GM20431 (cell line): ENCODE measurements around the gene MRPS2.

Source experiments
- in situ Hi-C: fragments of 300-500 bp; cut with MseI, MboI; formaldehyde crosslinking; loops from one replicate; pipeline ENCODE4 v1.15.0; 2020; ENCODE audit warnings: low sequenced_read_pairs; ENCODE audit not compliant: unreplicated experiment

The MRPS2 gene

DNA sequence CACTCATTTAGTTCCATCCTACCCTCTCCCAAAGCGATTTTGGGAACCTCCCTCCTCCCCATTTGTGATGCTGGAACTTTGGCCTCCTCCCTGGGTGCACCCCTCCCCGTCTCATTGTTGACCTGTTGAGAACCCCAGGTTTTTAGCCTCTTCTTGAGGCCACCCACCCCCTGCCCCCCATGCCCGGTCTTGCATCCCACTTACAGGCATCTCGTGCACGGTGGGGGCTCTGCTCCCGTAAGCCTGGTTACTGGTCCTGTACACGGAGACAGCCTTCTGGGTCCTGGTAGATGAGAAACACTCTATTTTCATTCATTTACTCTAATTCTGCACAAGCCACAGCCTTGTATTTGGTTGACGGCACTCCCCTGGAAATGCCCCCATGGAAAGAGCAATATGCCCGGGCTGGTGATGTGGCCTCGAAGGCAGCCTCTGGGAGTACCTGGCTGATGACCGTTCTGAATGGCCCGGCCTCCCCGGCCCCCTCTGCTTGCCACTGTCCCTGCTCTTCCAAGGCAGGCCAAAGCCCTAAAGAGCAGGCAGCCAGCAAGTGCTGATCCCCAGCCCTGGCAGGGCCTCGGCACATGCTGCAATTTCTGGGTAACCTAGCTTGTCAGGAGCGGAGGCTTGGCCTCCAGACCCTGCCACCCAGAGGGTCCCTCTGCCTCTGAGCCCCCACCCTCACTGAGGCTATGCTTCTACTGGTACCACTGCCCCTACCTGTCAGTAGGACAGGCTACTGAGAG is 1.9 kb upstream of the MRPS2 start:
- in situ Hi-C loops, result no loop called here

DNA sequence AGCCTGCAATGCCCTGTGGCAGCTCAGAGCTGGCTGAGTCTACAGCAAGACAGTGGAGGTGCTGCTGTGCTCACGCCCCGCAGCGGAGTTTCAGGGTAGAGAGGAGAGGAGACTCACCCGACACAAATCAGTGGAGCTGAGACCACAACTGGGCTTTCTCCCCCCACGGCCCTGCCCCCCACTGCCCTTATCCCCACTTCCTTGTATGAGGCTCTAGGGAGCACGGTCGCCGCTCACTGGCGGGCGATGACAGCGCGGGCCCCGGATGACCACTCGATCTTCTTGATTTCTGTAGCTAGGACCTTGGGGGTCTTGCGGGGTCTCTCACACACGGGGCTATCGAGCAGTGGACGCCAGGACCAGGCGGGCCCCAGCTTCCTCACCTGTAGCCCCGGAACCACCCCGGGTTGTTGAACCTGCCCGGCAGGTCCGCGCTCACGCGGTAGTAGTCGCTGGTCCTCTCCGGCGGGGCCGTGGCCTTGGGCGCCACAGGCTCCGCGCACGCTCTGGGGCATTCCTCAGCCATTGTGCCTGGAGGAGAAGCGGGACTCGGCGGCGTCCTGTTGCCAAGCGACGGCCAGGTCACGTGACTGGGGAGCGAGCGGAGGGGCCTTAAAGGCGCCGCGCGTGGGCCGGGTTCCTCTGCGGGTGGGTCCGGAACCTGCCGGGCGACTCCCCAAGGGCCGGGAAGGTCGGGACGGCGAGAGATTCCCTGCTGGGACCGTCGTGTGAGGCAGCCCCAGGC is 984 bp upstream of the MRPS2 start:
- in situ Hi-C loops, result no loop called here

DNA sequence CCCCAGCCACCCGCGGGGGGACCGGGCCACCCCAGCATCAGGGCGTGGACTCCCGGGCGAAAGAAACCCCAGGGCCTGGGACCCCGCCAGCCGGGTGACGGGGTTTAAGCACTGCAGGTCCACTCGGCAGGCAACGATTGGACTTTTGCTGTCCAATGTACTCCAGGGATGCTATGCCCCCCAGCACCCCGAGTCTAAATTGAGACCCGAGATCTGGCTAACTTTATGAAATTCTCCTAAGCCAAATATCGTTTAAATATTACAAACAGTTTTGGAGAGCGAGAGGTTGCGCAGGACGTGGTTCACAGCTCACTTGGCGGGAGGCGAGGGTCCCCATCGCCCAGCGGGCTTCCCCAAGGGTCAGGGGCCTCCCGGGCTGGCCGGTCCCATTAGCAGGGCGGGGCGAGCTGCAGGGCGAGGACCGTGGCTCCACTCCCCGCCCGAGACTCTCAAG is 384 bp upstream of the MRPS2 start:
- in situ Hi-C loops, result no loop called here

DNA sequence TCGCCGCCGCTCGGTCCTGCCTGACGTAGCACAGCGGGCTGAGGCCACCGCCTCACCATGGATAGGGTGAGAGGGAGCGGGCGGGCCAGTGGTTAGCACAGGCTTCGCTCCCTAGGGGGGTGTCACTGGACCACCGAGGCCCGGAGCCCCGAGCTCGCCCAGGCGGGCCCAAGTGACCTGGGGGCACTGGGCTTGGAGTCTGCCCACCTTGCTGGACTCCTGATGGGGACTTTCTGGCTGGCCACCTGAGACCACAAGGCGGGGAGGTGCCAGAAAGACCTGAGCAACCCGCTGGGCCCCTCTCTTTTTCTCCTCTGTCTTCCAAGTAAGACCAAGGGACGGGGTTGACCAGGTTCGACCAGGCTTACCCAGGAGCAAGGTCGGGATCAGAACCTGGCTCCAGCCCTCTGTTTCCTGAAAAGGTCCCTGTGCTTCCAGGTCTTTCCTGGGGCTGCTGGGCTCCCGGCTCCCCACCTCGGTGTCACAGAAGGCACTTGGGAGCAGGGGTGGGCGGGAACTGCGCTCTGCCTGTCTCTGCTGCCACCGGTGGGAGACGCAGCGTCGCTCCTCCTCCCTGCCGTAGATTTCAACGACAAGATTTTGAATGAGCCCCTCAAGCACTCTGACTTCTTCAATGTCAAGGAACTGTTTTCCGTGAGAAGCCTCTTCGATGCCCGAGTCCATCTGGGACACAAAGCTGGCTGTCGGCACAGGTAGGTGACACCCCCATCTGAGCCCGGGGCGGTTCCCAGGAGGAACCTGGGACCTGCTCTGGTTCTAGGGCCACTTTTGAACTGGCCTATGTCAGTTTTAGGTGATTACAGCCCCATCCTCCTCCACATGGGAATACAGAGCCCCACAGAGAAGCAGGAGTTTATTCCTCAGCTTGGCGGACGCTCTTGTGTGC is 1.0 kb downstream of the MRPS2 start:
- in situ Hi-C loops, result no loop called here

DNA sequence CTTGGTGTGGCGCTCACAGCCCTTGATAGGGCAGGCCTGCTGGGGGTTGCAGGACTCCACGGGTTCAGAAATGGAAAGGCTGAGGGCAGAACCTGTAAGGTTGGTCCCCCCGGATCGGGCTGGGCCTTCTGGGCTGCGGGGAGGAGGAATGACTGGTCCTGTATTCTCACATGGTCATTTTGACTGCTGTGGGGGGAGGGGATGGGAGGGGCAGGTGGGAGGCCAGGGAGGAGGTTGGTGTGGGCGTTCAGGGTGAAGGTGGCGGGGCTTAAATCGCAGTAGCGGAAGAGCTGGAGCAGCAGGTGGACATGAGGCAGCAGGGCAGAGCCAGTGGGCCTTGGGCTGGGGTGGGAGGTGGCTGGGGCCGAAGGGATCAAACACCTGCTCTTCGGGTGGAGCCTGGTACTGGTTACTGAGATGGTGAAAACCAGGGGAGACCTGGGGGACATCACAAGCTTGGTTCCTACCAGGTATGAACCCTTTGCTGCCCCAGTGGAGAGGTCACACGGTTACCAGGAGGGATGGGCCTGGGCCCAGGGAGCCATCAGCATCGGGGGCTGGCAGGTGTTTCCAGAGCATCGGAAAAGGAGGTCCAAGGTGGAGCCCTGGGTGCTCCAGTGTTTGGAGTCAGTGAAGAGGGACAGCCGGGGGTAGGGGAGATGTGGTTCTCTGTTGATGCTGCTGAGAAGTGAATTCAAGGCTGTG is 1.8 kb downstream of the MRPS2 start:
- in situ Hi-C loops, result no loop called here

DNA sequence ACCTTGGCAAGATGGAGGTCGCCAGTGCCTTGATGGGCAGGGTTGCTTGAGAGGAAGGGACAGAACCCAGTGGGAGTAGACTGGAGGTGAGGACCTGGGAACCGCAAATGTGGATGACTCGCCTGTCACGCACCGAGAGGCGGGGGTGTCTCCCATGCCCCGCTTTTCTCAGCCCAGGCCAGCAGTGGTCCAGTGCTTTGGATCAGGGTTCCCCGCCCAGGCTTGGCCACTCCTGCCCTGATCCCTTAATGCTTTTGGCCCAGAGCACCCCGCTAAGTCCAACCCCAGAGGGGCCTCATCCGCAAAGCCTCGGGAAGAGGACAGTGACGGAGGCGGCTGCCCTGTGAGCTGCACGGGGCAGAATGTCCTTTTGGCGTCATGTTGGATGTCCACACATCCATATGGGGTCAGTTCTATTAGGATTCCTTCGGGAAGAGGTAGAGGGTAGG is 2.4 kb downstream of the MRPS2 start:
- in situ Hi-C loops, result no loop called here

DNA sequence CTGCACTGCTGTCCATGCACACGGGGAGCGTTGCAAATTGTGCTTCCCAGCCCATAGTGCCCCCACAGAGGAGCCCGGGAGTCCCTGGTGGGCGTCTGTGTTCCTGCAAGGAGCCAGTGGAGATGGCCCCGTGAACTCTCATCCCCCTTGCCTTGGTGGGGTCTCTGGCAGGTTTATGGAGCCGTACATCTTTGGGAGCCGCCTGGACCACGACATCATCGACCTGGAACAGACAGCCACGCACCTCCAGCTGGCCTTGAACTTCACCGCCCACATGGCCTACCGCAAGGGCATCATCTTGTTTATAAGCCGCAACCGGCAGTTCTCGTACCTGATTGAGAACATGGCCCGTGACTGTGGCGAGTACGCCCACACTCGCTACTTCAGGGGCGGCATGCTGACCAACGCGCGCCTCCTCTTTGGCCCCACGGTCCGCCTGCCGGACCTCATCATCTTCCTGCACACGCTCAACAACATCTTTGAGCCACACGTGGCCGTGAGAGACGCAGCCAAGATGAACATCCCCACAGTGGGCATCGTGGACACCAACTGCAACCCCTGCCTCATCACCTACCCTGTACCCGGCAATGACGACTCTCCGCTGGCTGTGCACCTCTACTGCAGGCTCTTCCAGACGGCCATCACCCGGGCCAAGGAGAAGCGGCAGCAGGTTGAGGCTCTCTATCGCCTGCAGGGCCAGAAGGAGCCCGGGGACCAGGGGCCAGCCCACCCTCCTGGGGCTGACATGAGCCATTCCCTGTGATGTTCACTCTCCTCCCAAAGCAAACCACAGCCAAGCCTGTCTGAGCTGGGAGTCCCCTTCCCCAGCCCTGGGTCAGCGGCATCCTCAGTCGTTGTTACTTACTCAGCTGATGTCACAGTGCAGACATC is 3.1 kb downstream of the MRPS2 start:
- in situ Hi-C loops, result no loop called here

DNA sequence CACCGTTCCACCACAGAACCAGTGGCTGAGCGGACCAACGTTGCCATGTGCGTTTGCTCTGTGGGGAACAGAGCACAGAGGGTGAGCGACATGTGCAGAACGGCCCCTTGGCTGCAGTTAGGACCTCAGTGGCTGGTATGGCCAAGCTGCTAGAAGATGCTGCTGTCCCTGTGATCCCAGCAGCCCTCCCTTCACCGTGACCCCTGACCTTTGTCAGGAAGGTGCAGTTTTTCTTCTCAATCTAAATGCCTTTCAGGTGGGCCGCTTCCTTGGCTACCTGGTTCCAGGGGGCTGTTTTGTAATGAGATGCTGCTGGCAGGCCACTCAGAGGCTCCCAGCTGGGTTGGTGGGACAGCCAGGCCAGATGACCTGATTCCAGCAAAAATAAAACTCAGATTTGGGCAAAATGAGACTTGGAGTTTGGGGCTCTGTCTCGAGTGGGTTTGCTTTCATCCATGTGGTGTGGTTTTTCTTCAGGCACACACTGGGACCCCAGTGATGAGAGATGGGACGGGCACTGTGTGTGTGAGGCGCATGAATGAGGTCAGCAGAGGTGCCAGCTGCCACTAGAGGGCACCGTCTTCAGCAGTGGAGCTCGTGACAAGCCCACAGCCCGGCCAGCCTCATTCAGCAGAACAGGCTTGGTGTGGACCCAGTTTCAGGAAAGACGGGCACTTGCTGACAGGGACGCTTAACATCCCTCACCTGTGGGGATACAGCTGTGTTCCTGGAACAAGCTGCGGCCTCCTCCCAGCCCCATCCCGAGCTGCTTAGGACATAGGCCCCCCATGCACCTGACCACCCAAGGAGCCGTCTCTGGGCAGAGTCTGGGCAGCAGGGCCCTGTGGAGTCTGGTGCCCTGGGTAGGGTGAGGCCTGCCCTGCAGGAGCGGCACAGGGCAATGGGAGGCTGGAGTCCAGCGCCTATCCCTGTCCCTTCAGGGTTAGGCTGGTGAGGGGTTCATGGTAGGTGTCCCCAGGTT is 4.1 kb downstream of the MRPS2 start:
- in situ Hi-C loops, result no loop called here

DNA sequence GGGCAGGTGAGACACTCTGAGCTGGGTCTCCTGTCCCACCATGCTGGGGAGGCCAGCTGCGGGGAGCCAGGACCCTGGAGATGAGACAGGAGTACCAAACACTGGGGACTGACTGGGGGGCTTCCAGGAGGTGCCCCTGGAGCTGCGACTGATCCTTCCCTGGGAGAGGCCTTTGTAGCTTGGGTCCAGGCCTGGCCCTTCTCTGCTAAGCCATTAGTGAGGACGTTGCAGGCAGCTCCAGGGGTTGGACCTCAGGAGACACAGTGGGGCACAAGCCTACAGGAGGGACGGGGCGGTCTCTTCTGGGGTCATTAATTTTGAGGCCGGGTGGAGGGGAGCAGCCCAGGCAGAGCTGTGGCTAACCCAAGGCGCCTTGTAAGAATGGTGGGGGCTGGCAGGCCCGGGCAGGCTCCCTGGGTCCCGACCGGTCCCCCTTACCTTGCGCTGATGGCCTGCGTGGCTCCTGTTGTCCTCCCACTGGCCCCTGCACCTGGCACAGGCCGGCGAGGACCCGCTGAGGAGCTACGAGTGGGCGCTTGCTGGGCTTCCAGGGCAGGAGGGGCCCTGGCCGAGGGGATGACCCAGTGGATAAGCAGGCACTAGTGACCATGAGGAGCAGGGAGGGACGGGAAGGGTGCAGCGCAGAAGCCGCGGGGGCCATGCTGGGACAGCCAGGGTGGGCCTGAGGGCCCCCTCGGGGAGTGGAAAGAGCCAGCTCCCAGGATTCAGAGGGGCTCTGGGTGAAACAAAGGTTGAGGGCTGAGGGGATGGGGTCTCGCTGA is 5.1 kb downstream of the MRPS2 start:
- in situ Hi-C loops, result no loop called here

DNA sequence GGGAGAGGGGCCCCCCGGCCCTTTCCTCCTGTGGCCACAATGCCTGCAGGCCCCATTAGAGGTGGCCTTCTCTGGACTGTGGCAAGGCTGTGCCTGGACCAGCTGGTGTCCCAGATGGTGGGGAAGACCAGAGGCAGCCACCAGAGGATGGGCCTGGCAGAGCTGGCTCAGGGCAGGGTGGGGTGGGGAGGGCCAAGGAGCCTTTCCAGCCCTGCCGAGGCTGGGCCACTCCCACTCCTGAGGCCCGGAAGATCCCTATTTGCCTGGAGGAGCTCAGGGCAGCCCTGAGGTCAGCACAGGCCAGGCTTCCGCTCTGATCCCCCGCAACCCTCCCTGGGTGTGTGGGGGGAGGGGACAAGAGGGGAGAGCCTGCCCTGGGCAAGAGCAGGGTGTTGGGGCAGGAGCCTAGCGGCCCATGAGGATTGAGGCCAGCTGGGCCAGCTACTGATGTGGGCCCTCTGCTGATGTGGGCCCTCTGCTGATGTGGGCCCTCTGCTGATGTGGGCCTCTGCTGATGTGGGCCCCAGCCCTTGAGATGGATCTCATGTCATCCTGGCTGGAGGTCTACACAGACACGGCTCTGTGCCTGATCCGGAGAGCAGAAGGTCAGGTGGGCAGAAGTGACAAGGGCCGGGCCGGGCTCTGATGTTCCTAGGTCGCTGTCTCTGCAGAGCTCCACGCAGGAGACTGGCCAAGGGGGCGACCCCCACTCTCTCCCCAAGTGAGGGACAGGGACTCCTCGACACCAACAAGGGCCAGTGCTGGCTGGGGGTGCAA is 6.0 kb downstream of the MRPS2 start:
- in situ Hi-C loops, result no loop called here

DNA sequence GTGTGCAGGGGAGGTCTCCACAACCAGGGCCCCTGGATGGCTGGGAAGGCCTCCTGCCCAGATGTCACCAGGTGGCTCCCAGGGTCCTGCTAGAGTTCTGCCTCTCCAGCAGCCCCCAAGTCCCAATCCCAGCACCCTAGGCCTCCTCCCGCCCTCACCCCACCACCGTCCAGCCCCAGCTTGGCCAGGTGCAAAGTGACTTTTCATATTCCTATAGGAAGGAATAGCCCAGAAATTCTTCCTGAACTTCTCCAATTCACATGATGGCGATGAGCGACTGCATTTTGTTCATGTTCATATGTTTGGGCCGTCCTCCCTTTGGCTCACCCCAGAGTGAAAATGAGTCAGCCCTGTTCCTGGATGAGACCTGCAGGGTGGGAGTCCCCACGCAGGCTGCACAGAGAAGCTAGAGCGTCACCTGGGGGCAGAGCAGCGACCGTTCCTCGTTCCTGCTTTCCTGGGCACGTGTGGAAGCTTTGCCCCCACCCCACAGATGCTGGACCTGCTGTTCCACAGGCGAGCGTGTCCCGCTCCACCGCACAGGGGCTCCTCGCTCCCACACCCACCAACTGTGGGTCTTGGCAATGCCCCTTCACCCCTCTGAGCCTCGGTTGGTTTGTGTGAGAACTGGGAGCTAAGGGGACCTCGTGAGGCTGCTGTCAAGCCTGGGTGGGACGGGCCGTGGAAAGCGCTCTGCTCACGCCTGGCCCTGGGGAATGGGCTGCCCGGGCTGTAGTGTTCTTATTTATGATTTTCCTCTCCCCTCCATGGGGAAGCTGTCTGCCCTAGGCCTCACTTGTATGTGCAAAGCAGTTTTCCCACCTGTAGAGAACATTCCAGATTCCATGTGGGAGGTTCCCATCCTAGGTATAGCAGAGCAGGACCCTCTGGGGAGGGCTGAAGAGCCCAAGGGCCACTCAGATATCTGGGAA is 6.9 kb downstream of the MRPS2 start:
- in situ Hi-C loops, result no loop called here

DNA sequence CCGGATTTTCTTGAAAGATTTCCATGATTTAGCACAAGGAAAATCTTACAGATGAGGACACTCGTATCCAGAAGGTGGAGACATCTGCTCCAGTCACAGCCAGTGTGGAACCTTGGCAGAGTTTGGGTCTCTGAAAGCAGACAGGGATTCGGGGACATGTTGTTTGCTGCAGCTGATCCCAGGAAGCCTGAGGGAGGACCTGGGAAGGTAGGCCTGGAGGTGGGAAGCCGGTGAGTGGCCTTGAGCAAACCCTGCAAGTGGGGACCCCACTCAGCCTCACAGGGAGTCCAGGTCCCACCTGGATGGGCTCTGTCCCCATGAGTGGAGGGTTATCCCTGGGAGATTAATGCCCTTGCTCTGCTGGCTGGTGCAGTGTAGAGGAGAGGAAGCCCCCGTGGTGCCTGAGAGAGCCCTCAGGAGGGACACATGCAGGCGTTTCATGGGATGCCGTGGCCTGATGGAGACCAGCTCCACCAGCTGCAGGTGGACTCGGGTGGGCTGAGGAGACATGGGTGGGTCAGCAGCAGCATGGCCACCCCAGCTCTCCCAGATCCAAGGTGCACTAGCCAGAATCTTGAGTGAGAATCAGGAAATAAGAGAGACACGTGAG is 7.8 kb downstream of the MRPS2 start:
- in situ Hi-C loops, result no loop called here

DNA sequence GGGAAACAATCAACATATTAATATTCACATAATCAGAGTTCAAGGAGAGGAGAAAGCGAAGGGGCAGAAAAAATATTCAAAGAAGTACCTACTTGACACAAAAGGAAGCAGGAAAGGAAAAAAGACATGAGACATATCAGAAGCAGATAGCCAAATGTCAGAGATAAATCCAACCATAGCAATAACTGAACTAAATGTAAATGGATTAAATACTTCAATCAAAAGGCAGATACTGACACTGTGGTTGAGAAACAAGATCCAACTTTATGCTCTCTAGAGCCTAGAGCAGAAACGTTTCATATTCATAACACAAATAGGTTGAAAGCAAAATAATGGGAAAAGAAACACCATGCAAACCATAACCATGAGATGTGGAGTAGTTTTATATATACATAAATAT is 9.0 kb downstream of the MRPS2 start:
- in situ Hi-C loops, result no loop called here

DNA sequence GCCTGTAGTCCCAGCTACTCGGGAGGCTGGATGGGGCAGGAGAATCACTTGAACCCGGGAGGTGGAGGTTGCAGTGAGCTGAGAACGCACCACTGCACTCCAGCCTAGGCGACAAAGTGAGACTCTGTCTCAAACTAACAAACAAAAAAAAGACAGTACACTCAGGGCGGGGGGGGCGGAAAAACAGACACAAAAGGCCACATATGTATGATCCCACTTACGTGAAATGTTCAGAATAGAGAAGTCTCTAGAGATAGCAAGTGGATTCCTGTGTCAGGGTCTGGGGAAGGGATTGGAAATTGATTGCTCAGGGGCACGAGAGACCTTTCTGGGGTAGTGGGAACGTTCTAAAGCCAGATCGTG is 11.7 kb downstream of the MRPS2 start:
- in situ Hi-C loops, result no loop called here

DNA sequence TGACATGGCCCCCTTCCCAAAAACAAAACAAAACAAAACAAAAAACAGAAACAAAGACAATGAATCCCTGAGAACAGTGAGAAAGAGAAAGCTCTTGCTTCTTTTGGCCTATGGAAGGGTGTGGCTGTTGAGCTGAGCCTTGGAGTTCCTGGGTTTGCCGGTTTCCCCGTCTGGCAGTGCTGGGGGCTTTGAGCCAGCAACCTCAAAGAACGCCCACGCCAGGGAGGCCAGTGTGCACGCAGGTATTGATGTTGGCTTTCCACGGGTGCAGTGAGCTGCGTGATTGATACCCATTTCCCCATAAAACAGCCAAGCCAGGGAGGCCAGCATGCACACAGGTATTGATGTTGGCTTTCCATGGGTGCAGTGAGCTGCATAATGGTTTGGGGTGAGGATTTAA is 12.4 kb downstream of the MRPS2 start:
- in situ Hi-C loops, result no loop called here
